GM20000 (cell line): ENCODE results near the gene DSCAML1.

Experiments
- DNase-seq: peaks from one replicate; pipeline ENCODE4 v3.0.0; 2012; ENCODE audit warnings: low spot score
- CTCF ChIP-seq: IDR thresholded peaks from 2 replicates; pipeline ENCODE4 v1.5.1; 2012; ENCODE audit warnings: mild to moderate bottlenecking, control low read depth; ENCODE audit errors: extremely low read depth, missing control alignments

DSCAML1 gene

GRCh38 chr11:117554601-117555333, 242.2 kb downstream of the DSCAML1 start:
- DNase-seq = no peak
- no peak for TF ChIP-seq CTCF

DNA sequence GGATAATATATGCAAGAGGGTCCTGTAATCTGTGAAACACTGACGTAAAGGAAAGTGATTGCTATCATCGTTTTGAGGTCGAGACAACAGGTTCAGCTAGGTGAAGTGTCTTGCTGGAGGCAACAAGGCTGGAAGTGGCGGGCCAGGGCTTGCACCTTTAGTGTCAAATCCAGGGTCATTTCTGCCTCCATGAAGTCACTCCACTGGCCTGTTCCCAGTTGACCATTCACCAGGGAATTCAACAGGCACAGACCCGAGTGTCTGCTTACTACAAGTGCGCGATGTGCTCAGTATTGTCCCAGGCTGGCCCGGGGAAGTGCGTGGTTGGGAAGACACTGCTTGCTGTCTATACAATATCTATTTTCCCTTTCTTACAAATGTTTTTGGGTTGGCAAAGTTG, 244.4 kb downstream of the DSCAML1 start:
- no peak for TF ChIP-seq CTCF

GRCh38 chr11:117551761-117552343, 245.2 kb downstream of the DSCAML1 start:
- TF ChIP-seq CTCF = no peak
- no peak for DNase-seq

More for the DNA sequence above, 244.4 kb downstream of the DSCAML1 start:
- no peak for DNase-seq

GRCh38 chr11:117550466-117550865, 246.6 kb downstream of the DSCAML1 start:
- no peak for TF ChIP-seq CTCF
- DNase-seq = no peak

DNA sequence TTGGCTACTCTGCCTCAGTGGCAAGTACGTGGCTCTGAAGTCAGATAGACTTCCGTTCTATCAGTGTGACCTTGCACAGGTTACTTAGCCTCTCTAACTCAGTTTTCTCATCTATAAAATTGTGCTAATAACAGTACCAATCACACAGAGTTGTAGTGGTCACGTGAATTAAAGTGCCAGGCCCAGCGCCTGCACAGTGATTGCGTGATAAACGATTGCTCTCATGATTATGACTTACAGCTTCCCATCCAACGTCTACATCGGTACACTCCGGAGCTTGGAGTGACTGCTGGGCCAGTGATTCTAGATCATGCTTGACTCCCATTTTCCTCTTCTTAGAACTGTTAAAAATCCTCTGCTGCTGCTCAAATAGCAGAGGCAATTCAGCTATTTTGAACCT, 247.6 kb downstream of the DSCAML1 start:
- no peak for TF ChIP-seq CTCF
- DNase-seq = no peak

- TF ChIP-seq CTCF = no peak
- no peak for DNase-seq
These were observed 248.1 kb downstream of the DSCAML1 start for GRCh38 chr11:117548876-117549275.

DNA sequence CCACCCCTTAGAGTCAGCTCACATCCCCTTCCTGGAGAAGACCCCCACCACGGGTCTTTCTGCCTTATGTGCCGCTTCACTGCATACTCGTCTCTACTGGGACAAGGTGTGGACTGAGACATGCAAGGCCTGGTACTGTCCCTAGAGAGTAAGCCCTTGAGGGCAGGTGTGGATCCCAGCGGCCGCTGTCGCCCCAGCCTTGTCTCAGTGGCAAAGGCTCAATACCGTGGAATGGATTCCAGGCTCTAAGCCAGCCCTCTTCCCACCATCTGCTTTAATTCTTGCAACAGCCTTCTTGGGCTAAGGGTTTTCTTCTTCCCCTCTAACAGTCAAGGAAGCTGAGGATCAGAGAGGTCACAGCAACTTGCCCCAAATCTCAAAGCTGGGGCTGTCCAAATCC, 249.1 kb downstream of the DSCAML1 start:
- DNase-seq = no peak
- no peak for TF ChIP-seq CTCF
